NCI-H1694 treated with DMSO at 0.1 percent for 48 hours (cell line): Measurements from ENCODE around the gene DOCK4.

Experiments used
- DNase-seq: peaks from one replicate; lab custom pipeline; 2025; lab: John Stamatoyannopoulos, UW

DOCK4 gene

DNA sequence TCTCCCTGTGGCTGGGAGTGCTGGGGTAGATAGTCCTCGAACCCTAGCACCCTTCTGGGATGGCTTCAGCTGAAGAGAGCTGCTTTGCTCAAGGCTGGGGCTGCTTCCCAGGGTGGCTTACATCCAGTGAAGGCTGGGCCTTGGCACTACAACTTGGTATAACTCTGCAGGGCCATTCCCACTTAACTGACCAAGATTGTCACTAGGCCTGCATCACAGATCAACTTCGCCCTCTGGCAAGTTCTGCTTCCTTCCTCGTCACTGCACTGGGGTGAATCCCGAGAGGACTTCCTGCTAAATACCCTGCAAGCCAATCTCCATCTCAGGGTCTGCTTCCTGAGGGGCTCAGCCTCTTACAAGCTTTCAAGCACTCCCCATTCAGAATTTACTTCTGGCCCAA lies 195.2 kb downstream of the DOCK4 start:
- DNase-seq, result no peak

DNA sequence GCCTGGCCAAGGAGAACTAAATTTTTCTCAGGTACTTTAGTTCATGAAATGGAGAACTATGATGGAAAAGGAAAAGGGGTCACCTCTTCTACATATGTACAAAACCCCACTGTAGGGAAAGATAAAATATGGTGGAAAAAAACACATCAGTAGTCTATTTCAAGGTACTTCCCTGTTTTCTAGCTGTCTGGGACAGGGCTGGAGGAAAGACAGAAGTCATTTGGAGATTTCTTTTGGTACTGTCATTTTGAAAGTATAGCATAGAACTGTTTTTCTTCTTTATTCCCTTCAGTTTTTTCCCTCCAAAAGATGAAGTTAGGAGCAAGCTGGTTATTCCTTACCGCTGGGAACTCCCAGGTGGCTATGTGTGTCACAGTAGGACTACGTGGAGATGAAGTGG lies 196.1 kb downstream of the DOCK4 start:
- no peak for DNase-seq

DNA sequence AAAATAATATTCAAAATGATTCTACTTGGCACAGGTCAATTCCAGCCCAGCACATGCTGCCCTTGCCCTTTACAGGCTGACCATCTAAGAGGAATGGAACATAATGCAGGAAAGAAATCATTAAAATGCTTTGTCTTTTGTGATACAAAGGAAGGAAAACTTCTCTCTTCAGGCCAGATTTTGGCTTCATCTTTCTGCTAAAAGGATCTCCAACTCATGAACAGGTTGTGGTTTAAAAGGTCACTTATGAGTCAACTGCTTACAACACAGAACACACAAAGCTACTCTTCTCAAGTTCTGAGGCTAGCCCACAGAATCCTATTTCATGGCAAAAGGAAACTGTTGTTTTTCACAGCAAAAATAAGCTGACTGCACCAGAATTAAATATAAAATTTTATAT lies 197.1 kb downstream of the DOCK4 start:
- no peak for DNase-seq

DNA sequence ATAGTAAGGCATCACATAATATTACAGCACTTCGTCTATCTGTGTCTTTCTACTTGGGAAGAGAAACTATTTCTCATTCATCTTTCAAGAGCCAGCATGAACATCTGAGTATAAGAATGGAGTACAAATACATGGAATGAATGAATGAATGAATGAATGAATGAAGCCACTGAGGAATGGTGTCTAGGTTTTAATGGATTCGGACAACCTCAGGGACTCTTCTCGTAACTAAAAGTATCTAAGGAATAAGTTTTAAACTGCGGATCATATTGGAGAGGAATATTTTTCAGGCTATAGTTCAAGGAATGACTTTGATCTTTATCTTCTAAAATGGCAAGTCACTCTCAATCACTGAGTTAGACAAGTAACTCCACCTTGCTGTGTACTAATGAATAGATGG lies 199.0 kb downstream of the DOCK4 start:
- no peak for DNase-seq

DNA sequence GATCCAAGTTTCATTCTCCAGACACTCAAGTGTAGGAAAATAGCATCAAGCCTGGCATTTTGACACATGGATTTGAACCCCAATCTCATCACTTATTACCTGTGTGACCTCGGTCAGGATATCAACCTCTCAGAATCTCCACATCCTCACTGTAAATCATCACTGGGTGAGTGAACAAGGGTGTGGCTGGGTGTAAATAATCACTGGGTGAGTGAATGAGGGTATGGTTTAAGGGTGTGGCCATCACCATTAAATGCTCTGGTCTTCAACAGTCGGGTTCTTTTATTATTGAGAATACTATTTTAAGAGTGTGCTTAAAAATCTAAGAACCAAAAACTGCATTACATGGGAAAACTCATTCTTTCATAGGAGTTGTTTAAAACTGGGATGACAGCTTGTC lies 200.1 kb downstream of the DOCK4 start:
- no peak for DNase-seq

DNA sequence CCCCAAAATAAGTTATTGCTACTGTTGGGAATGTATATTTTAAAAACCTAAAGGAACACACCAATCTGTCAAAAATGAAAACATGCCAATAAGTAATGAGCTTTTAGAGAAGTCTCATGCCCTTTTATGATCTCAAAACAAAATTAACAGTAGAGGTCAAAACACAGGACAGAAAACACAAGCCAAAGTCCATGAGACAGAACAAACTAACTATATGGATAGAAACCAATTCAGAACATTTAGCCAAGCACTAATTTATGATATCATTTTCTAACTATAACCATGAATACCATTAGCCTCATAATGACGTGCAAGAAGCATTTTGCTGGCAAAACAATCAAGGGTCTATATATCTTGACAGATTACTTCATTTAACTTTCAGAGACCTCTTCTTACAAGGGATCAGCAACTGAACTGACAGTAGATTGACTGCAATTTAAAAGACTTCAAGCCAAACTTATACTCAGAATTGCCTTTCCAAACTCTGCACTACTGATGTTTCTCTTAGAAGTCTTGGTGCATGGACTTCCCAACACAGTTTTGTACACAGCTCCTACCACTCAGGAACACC lies 200.9 kb downstream of the DOCK4 start:
- no peak for DNase-seq

DNA sequence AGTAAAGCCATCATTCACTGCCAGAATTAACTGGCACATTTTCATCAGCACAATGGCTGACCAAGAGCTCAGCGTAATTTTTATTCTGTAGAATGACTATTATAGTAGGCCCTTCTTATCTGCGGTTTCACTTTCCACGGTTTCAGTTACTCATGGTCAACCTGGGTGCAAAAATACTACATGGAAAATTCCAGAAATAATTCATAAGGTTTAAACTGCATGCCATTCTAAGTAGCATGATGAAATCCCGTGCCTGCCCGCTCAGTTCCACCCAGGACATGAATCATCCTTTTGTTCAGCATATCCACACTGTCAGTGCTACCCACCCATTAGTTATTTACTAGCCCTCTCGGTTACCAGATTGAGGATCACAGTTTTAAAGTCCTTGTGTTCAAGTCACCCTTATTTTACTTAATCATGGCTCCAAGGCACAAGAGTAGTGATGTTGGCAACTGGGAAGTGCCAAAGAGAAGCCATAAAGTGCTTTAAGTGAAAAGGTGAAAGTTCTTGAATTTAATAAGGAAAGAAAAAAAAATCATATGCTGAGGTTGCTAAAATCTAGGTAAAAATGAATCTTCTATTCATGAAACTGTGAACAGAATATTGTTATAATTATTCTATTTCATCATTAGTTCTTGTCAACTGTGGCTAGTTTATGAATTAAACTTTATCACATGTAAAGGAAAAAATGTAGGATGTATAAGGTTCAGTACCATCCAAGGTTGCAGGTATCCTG lies 204.9 kb downstream of the DOCK4 start:
- no peak for DNase-seq

DNA sequence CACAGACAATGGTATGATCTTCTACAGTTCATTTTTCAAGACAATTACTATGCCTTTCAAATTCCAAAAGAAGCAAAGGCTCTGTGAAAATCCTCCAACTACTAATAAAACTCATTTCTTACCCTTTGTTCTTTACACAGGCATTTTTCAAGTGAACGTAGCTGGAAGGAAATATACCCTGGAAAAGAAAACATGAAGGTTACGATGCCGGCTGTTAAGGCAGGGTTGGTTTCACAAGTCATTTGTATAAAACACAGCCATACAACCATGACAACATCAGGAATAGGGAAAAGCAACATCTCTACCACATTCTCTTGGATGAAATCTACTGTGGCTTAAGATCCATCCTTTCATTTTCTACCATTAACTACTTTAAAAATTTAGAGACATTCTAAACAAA lies 207.9 kb downstream of the DOCK4 start:
- no peak for DNase-seq

DNA sequence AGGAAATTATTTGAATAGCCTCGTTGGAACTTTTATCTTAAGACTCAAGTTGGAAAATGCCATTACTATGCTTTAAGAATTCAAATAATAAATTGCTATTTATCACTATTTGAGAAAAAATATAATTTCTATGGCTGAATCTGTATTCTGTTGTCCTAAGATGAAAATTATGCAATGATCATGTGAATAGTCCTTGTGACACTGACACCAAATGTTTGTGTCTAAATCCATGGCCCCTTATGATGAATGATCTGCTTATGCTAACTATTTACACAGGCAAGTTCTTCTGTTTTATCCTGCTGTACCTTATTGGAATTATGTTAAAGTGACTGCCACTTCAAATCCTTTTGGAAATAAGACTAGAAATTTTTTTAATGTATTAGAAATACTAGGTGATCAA lies 208.7 kb downstream of the DOCK4 start:
- DNase-seq, result no peak

DNA sequence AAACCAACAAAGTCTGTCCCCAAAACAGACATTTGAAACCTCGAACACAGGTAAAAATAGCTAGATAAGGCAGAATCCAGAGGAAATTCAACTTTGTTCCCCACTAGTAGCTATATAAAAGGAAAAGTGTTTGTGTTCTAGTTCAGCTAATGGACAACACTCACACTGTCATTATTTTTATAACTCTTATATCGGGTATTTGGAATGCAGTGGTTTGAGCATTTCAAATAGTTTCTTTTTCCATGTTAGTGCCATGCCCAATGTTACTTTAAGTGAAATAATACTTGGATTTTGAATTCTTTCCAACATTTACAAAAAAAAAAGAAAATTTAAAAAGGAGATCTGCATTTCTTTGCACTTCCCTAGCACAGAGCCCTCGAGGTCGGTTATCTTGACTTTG lies 213.6 kb downstream of the DOCK4 start:
- DNase-seq, result no peak

DNA sequence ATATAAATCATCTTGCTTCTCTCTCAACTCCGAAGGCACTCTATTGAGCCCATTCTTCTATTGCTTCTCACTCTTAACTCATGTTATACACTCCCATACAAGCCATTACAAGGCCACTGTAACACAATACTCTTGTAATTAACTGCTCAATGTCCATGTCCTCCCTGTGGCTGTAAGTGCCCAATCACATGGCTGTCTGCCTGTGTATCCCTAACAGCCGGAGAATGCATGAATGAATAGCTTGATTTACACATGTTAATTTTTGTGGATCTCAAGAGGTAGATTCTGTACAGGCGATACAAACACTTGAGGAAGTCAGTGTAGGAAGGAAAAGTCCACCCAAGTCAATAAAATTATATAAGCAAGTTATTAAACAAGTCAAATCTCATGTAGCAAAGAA lies 215.6 kb downstream of the DOCK4 start:
- DNase-seq, result no peak

DNA sequence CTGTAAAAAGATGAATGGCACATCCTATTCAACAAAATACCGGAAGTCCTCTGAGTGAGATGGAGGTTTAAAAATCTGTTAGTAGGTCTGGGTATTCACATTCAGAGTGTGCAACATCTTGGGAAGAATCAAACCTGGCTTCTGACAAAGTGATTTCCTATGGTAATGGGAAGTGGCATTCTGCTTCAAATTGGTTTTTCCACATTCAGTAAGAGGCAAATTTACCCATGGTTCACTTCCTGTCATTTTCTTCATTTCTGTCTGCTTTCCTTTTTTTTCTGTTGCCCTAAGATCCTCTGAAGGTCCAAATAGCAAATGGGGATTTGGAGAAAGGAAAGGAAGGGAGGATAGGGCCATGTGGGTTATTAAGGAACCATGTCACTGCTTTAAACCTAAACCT lies 218.3 kb downstream of the DOCK4 start:
- no peak for DNase-seq

DNA sequence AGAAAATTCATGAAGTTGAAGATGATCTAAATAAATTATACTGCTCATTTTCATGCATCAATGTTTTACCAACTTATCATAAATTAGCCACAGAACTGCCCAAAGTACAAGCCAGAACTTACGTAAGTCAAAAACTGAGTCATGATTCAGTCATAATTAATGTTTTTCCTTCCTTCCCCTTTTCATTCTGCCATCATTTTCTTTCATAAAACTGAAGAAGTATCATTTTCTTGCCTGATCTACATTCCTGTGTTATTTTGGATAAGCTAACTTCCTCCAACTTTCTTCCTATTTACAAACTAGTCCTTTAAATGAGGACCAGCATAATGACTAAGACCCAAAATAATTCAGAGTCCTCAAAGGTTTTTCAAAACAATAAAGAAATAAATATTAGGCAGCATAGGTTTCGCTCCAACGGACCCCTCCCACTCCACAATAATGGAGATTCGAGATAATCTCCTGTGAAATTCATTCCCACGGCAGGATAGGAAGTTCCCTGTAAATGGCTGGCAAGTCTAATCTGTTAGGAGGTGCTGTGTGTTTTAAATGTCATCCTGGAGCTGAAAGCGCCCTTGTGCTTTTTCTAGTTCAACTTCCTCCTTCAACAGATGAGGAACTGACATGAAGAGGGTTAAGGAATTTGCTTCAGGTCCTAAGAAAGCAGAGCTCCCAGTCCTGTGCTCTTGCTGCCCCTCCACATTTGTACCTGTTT lies 218.9 kb downstream of the DOCK4 start:
- DNase-seq, result no peak

DNA sequence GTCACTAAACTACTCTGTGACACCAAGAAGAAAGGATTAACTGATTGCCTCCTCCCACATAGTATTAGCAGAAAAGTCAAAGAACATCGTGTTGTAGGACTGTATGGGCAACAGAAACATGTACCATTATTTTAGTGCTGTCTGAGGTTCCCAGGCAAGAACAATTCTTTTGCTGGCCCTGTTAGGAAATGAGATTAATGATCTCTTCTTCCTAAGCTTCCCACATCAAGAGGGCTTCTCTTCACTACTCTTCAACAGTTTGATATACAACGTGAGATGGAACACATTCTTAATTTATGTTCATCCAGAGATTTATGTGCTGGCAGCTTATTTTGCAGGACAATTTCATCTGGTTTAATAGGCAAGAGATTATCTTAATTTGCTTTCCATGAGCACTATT lies 219.6 kb downstream of the DOCK4 start:
- no peak for DNase-seq

DNA sequence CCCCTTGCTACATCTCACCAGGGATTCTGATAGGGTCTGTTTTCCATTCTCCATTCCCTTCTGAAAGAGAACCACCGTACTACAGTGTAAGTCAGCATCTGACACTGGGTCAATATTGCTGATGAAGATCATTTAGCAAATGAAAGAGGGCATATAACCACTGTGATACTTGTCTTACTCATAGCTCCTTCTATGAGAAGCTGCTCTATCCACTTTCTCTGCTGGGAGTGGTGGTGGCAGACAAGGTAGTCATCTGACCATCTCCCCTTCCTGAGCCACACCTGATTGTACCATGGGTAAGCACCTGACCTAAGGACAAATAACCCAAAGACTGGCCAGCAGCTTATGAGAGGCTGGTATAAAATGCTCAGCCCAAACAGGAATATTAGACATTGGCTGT lies 220.4 kb downstream of the DOCK4 start:
- no peak for DNase-seq

DNA sequence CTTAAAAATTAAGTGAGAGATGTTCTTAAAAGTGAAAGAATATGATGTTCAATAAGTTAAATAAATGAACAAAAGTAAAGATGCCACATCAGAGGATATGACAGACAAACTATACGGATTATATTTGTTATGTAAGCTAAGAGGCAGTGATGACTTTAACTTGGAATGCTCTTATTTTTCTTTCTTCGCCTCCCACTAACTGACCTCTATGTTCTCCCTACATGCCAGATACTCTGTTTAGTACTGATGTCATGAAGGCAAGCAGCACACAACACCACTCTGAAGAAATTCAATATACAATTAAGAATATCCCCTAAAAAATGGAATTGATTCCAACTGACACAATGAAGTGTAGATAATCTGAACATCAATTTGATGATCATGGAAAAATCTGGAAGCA lies 223.4 kb downstream of the DOCK4 start:
- DNase-seq, result no peak

DNA sequence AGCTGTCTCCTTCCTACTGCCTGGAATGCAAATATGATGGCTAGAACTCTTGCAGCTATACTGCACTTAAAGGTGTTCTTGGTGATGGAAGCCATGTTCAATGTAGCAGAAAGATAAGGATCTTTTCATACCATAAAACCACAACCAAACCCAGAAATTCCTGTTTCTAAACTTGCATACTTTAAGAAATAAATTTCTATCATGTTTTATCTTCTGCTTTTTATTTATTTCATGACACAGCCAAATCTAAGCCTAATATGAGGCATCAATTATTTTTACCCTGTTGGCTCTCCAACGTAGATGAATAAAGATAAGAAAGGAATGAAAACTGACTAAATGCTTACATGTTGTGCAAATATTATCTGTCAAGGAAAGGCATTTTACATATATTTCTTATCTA lies 224.1 kb downstream of the DOCK4 start:
- no peak for DNase-seq

DNA sequence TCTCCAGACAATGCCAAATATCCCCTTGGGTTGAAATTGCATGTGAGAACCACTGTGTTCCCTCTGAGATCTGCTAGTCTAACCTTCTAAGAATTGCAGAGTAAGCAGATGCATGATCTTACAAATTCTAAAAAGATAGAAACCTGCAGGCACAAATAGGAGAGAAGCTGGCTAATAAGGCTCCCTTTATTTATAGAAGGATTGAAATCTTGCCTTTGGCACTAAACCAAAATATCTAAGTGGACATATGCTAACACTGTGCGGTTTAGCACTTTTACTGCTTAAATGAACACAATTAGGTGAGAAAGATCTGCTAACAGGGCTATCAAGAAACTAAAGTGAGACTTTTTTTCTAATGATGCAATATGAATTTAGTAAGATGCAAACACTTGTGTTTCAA lies 225.5 kb downstream of the DOCK4 start:
- DNase-seq, result peak; percentile 49

DNA sequence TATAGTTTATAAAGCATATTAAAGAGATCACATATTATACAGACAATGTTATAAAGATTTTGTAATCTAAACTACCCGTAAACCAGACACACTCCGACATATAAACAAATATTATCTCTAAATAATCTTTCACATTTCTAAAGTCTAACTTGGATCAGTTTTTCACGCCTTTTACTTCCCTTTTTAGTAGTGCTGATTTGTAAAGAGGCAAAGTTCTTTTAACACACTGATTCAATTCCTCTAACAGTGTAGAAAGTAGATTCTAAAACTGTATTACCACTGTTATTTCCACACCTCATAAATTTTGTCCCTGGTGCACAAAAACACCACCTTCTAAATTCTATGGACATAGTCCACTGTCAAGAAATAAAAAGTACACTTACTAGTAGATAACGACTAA lies 230.9 kb downstream of the DOCK4 start:
- DNase-seq, result no peak

DNA sequence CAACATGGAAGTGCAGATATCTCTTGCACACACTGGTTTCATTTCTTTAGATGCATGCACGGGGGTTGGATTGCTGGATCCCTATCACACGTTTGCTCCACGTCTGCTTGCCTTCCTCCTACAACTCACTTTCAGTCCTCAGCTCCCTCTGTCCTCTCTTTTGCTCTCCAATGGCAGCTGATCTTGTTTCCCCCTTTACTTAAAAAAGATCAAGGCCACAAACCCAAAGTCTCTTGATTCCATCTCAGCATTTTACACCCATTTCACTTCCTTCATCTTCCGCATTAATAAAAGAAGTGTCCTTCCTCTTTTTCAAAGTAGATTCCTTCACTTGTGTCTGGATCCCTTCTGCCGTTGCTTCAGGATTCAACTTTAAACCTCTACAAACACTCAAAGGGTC lies 245.2 kb downstream of the DOCK4 start:
- no peak for DNase-seq

DNA sequence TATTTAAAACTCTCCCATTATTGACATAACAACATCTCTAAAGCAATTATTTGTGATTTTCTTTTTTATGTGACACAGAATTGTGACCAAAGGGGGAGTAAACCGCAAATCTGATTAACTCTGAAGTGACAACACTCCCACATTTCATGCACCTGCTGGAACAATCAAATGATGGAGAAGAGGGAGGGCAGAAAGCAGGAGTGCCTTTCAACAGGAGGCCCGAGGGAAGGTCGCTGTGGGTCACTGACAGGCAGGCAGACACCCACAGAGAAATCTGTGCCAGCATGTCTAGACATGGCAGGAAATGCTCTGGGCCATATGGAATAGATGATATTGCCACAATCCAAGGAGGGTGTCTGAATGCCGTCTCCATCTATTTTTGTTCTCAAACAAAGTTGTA lies 247.3 kb downstream of the DOCK4 start:
- peak; percentile 6 for DNase-seq

DNA sequence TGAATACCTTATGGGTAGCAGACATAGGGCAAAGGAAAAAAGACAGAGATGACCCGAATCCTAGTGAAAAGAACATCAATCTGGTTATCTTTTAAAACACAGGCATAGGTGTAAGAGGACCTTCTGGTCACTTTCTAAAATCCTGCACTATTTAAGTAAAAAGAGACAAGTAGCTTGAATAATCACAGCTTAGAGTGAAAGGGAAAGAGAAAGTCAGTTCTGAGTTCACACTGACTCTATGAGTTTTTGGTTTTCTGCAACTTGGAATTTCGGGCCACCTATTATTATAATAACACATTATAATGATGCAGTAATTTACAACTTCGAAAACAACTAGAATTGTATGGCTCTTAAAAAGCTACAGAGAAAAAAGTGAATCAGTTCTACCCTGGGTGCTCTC lies 247.8 kb downstream of the DOCK4 start:
- no peak for DNase-seq

DNA sequence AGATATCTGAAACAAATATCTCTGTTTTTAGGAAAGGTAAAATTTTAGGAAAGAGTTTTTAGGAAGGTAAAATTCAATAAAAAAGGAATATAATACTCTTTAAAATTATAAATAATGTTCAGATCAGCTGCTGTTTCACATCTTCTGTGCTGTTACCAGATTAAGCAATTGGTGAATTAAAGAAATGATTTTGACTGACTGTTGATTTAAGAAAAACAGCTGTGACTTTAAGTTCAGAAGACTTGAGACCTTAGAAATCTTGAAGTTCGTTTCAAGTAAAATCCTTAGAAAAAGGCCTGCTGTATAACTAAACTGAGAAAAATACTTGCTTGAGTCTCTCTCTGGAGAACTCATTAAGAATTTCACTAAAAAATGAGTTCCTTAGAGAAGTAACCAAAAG lies 250.6 kb downstream of the DOCK4 start:
- no peak for DNase-seq
